Hepatocyte (in vitro differentiated cells): ENCODE measurements around the gene LPP.

Experiments used
- EZH2 ChIP-seq: fragments of 200-600 bp; sonication (generic); IDR thresholded peaks from 2 replicates; pipeline ENCODE4 v1.6.1; 2016; ENCODE audit warnings: antibody characterized with exemption, mild to moderate bottlenecking, borderline replicate concordance
- EZH2phosphoT487 ChIP-seq: fragments of 200-600 bp; sonication (generic); IDR thresholded peaks from one replicate; pipeline ENCODE4 v1.6.1; 2018; ENCODE audit warnings: antibody characterized with exemption, mild to moderate bottlenecking, low read depth, moderate library complexity; ENCODE audit not compliant: unreplicated experiment, severe bottlenecking
- TF ChIP-seq, protein P1 (sequence below): fragments of 200-600 bp; sonication (generic); IDR thresholded peaks from 2 replicates; pipeline ENCODE4 v1.5.1; 2016; ENCODE audit warnings: antibody characterized with exemption, mild to moderate bottlenecking; ENCODE audit not compliant: poor library complexity

DNA sequence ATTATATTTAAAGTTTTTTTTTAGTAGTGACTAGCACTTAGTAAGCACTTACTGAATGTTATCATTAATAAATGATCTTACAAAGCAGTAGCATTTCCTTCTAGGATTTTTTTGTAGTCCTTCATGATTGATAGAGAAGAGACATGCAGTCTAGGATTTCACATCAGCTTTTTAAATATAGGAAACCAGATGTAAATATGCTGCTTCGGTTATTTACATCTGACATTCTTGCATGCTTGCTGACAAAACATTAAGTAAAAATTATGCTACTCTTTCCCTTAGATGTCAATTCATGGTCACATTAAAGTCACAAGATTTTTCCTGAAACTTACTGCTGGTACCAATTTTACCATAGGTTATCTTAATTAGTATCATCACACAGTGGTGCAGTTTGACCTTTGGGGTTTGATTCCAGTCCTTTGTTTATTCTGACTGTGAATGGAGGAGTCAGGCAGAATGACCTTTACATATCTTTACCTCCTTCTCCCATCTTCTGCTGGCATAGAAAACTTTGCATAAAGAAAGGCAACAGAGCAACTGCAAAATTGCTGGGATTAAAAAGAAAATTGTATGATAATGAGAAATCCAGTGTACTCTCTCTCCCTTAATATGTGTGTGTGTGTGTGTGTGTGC is 286.5 kb downstream of the LPP start:
- TF ChIP-seq, protein P1, sequence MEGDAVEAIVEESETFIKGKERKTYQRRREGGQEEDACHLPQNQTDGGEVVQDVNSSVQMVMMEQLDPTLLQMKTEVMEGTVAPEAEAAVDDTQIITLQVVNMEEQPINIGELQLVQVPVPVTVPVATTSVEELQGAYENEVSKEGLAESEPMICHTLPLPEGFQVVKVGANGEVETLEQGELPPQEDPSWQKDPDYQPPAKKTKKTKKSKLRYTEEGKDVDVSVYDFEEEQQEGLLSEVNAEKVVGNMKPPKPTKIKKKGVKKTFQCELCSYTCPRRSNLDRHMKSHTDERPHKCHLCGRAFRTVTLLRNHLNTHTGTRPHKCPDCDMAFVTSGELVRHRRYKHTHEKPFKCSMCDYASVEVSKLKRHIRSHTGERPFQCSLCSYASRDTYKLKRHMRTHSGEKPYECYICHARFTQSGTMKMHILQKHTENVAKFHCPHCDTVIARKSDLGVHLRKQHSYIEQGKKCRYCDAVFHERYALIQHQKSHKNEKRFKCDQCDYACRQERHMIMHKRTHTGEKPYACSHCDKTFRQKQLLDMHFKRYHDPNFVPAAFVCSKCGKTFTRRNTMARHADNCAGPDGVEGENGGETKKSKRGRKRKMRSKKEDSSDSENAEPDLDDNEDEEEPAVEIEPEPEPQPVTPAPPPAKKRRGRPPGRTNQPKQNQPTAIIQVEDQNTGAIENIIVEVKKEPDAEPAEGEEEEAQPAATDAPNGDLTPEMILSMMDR: no peak
- TF ChIP-seq EZH2phosphoT487: no peak
- TF ChIP-seq EZH2: no peak
